GM12878 (cell line): Measurements from ENCODE around the gene NR2C2AP. TPM values are rescaled to one million over a fixed set of nuclear protein-coding genes. Genes with fewer than 3 reads are reported as not detected.
A peak's percentile ranks its signal among the peaks of the same experiment; 100 is the strongest.

ENCODE experiments used
- ATF2 ChIP-seq: IDR thresholded peaks from 2 replicates; pipeline ENCODE4 v1.6.1; 2012; ENCODE audit warnings: low read length, inconsistent platforms
- BHLHE40 ChIP-seq, 2 experiments: fragments of 450-650 bp in 1 of 2; IDR thresholded peaks; 2 replicates each; pipeline ENCODE4 v1.6.1; 2011 to 2017; ENCODE audit warnings: low read depth in 2 of 2, borderline replicate concordance in 1 of 2, improper control_type of control experiment in 1 of 2, low read length in 1 of 2, mild to moderate bottlenecking in 1 of 2
- BMI1 ChIP-seq: fragments of 450-650 bp; IDR thresholded peaks from 2 replicates; pipeline ENCODE4 v1.6.1; 2016; ENCODE audit warnings: mild to moderate bottlenecking, moderate library complexity, borderline replicate concordance
- DPF2 ChIP-seq: fragments of 450-650 bp; IDR thresholded peaks from 2 replicates; pipeline ENCODE4 v1.6.1; 2017; ENCODE audit warnings: mild to moderate bottlenecking
- ESRRA ChIP-seq: IDR thresholded peaks from 2 replicates; pipeline ENCODE4 v1.6.1; 2012; ENCODE audit warnings: mild to moderate bottlenecking, low read length, improper control_type of control experiment
- LARP7 ChIP-seq: fragments of 450-650 bp; IDR thresholded peaks from 2 replicates; pipeline ENCODE4 v1.6.1; 2017; ENCODE audit warnings: mild to moderate bottlenecking
- MXI1 ChIP-seq: fragments of 150-350 bp; IDR thresholded peaks from 2 replicates; pipeline ENCODE4 v1.6.1; 2011; ENCODE audit warnings: low read depth, mild to moderate bottlenecking, inconsistent platforms, low read length, improper control_type of control experiment
- NBN ChIP-seq: fragments of 450-650 bp; IDR thresholded peaks from 2 replicates; pipeline ENCODE4 v1.6.1; 2016
- NR2C1 ChIP-seq: fragments of 450-650 bp; IDR thresholded peaks from 2 replicates; pipeline ENCODE4 v1.6.1; 2017; ENCODE audit warnings: antibody characterized with exemption, mild to moderate bottlenecking, moderate library complexity
- PKNOX1 ChIP-seq: fragments of 450-650 bp; IDR thresholded peaks from 2 replicates; pipeline ENCODE4 v1.6.1; 2016; ENCODE audit warnings: mild to moderate bottlenecking
- POU2F2 ChIP-seq: IDR thresholded peaks from 3 replicates; pipeline ENCODE4 v1.6.1; 2011; ENCODE audit warnings: low read depth, mild to moderate bottlenecking, low read length, borderline replicate concordance
- PRDM15 ChIP-seq: fragments of 450-650 bp; formaldehyde crosslinking; IDR thresholded peaks from 2 replicates; pipeline ENCODE4 v1.4.0; 2020; ENCODE audit warnings: mild to moderate bottlenecking, moderate library complexity
- SRF ChIP-seq, 2 experiments: IDR thresholded peaks; 2 replicates each; pipeline ENCODE4 v1.6.1; 2011; ENCODE audit warnings: low read depth in 2 of 2, low read length in 2 of 2, mild to moderate bottlenecking in 1 of 2, moderate library complexity in 1 of 2
- TAF1 ChIP-seq: IDR thresholded peaks from 2 replicates; pipeline ENCODE4 v1.6.1; 2011; ENCODE audit warnings: mild to moderate bottlenecking, low read depth, low read length, borderline replicate concordance
- polyA plus RNA-seq, 11 experiments: library from polyadenylated mRNA; depleted of rRNA in 4 of 11; unstranded in 6 of 11; stranded (reverse) in 5 of 11; fragments of >200 nt; fragmentation: Nextera tagmentation in 4 of 11; fragmentation: Illumina TruSeq in 1 of 11; extraction: Ambion mirVana in 4 of 11; extraction: Trizol in 1 of 11; gene quantifications; 1 replicate in 1 of 11; 2 replicates in 10 of 11; pipeline versions ENCODE4 v1.2.1 to v1.2.3, GENCODE V29; 2011 to 2016; ENCODE audit warnings: inconsistent platforms in 2 of 11, missing spikeins in 2 of 11, low read depth in 1 of 11
- total RNA-seq, 4 experiments: library from RNA; depleted of rRNA in 3 of 4; stranded (reverse); fragments of >200 nt in 3 of 4; fragmentation: Illumina TruSeq in 1 of 4; extraction: Trizol in 1 of 4; gene quantifications; 2 replicates each; pipeline versions ENCODE4 v1.2.1 to v1.2.3, GENCODE V29; 2013 to 2021
- TF ChIP-seq, protein P1 (sequence below): fragments of 150-350 bp; IDR thresholded peaks from 2 replicates; pipeline ENCODE4 v1.6.1; 2014; ENCODE audit warnings: mild to moderate bottlenecking, low read depth, low read length

NR2C2AP gene
- total and polyA plus RNA-seq, 10 of the 15 experiments (the other 5 are each of a cell fraction or from before 2014, with no cell fraction given): 21.5 to 44.8 (median 28.1) TPM

GRCh38 chr19:19170053-19170872 lies 33.0 kb downstream of the NR2C2AP start, which contains the start of gene MEF2B (continued):
- TF ChIP-seq LARP7 (peak; percentile 25; the same call in 1 of the 2 replicates), PRDM15 (CRISPR knock-in tag) (no peak), ATF2 (no peak), POU2F2 (peak; percentile 97; the same call in 2 of the 3 replicates), BHLHE40 (IDR thresholded peaks at IDR 0.05; ENCODE audit: borderline replicate concordance in 1 of 2, low read depth in 2 of 2, low read length in 1 of 2) (peak; percentile 57 to 88; a peak in 3 of 4 replicates), ESRRA (no peak), NR2C1 (peak; percentile 53; the same call in 1 of the 2 replicates), SRF (IDR thresholded peaks at IDR 0.05; ENCODE audit: low read depth in 2 of 2, low read length in 2 of 2) (0 out of 4 replicates have a peak, but pooled peaks of 1 of the 2 experiments have one; percentile 3), DPF2 (peak; percentile 45; the same call in 1 of the 2 replicates), BMI1 (no peak), NBN (peak; percentile 31; the same call in 1 of the 2 replicates), PKNOX1 (peak; percentile 11; the same call in 1 of the 2 replicates), TAF1 (peak; percentile 62; the same call in 1 of the 2 replicates), MXI1 (no peak)
- TF ChIP-seq, protein P1, sequence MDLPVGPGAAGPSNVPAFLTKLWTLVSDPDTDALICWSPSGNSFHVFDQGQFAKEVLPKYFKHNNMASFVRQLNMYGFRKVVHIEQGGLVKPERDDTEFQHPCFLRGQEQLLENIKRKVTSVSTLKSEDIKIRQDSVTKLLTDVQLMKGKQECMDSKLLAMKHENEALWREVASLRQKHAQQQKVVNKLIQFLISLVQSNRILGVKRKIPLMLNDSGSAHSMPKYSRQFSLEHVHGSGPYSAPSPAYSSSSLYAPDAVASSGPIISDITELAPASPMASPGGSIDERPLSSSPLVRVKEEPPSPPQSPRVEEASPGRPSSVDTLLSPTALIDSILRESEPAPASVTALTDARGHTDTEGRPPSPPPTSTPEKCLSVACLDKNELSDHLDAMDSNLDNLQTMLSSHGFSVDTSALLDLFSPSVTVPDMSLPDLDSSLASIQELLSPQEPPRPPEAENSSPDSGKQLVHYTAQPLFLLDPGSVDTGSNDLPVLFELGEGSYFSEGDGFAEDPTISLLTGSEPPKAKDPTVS: no peak
